WERI-Rb-1 (cell line): ENCODE results near the gene PLET1.
A peak's percentile ranks its signal among the peaks of the same experiment; 100 is the strongest.

Experiments used
- DNase-seq: peaks from one replicate; pipeline ENCODE4 v3.0.0-alpha.2; 2020
- H3K27ac ChIP-seq: fragments of 250-450 bp; sonication (Bioruptor Pico); 2 replicates; pipeline ENCODE4 v1.5.1; 2020; ENCODE audit warnings: mild to moderate bottlenecking, moderate library complexity
- H3K27me3 ChIP-seq: fragments of 250-450 bp; sonication (Bioruptor Pico); 2 replicates; pipeline ENCODE4 v1.5.1; 2021; ENCODE audit warnings: mild to moderate bottlenecking, low read depth, moderate library complexity; ENCODE audit not compliant: insufficient read depth, severe bottlenecking
- H3K36me3 ChIP-seq: fragments of 250-450 bp; sonication (Bioruptor Pico); 2 replicates; pipeline ENCODE4 v1.5.1; 2020; ENCODE audit warnings: mild to moderate bottlenecking, moderate library complexity
- H3K4me3 ChIP-seq: 2 replicates; pipeline ENCODE4 v1.5.1; 2011; ENCODE audit warnings: low read depth, mild to moderate bottlenecking, control low read depth, low read length
- H3K9me3 ChIP-seq: fragments of 250-450 bp; sonication (Bioruptor Pico); 2 replicates; pipeline ENCODE4 v1.5.1; 2021; ENCODE audit warnings: mild to moderate bottlenecking, moderate library complexity; ENCODE audit not compliant: severe bottlenecking
- TF ChIP-seq, protein P1 (sequence below): IDR thresholded peaks from 2 replicates; pipeline ENCODE4 v1.5.1; 2011; ENCODE audit warnings: low read depth, mild to moderate bottlenecking, control low read depth, inconsistent platforms, low read length

Gene PLET1

DNA sequence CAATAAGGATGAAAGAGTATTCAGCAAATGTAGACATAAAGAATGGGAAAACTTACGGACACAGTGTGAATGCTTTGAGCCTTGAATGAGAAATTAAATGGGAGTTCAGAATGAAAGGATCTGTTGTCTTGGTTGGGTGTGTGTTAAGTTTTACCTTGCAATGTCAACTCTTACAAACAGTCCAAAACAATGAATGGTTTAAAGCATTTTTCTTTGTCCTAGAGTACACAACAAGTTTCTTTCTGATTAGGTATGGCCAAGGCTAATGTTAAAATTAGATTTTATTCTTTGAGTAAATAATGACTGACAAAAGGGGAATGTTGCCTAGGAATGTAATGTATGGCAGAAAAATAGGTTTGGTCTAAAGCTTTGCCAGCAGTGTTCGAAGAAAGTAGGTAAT, 32.0 kb downstream of the PLET1 start:
- H3K9me3 ChIP-seq: no peaks in the 10 kb centered on the region
- no peak overlapping the region for H3K4me3 ChIP-seq
- peaks cover 24% of the 10 kb centered on the region for H3K36me3 ChIP-seq
- H3K27me3 ChIP-seq: no peaks in the 10 kb centered on the region
- TF ChIP-seq, protein P1, sequence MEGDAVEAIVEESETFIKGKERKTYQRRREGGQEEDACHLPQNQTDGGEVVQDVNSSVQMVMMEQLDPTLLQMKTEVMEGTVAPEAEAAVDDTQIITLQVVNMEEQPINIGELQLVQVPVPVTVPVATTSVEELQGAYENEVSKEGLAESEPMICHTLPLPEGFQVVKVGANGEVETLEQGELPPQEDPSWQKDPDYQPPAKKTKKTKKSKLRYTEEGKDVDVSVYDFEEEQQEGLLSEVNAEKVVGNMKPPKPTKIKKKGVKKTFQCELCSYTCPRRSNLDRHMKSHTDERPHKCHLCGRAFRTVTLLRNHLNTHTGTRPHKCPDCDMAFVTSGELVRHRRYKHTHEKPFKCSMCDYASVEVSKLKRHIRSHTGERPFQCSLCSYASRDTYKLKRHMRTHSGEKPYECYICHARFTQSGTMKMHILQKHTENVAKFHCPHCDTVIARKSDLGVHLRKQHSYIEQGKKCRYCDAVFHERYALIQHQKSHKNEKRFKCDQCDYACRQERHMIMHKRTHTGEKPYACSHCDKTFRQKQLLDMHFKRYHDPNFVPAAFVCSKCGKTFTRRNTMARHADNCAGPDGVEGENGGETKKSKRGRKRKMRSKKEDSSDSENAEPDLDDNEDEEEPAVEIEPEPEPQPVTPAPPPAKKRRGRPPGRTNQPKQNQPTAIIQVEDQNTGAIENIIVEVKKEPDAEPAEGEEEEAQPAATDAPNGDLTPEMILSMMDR: no peak
- DNase-seq: no peak
- no peak overlapping the region for H3K27ac ChIP-seq

DNA sequence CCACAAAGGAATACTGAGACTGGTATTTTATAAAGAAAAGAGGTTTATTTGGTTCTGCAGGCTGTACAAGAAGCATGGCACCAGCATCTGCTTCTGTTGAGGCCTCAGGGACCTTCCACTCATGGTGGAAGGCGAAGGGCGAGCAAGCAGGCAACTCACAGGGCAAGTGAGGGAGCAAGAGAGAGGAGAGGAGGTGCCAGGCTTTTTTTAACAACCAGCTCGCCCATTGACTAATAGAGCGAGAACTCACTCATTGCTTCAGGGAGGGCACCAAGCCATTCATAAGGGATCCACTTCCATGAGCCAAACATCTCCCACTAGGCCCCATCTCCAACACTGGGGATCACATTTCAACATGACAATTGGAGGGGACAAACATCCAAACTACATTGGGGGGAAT, 33.2 kb downstream of the PLET1 start:
- DNase-seq: no peak
- Histone ChIP-seq H3K27me3 (no peaks in the 10 kb centered on the region), H3K36me3 (peaks cover 24% of the 10 kb centered on the region), H3K27ac (no peak overlapping the region), H3K9me3 (no peaks in the 10 kb centered on the region), H3K4me3 (no peak overlapping the region; the same call in 1 of the 2 replicates)
- TF ChIP-seq, protein P1: no peak

DNA sequence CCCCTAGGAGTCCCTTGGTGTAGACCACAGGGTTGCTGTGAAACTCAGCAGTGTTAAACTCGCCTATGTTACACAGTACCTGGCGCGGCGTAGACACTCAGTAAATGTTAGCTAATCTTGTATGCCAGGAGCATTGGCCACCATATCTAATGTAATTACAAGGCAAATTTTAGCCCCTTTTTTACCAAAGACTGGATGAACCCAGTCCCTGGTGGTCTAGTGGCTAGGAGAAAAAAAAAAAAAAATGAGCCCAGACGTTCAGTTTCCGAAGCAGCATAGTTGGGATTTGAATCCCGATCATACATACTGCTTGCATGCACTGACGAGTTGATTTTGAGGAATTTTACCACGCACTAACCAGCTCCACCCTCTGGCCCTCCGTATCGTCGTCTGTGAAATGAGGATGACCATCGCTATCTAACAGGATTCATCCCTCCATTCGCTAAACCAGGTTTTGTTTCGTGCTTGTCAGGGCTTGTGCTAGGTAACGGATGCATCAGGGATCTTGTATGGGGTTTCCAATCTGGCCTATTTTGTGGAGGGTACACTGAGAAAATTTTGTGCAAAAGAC, 33.7 kb downstream of the PLET1 start:
- DNase-seq: no peak
- peak overlapping the region; percentile 91 for H3K27ac ChIP-seq
- H3K27me3 ChIP-seq: no peaks in the 10 kb centered on the region
- TF ChIP-seq, protein P1: no peak
- peak overlapping the region; percentile 93 for H3K4me3 ChIP-seq
- H3K36me3 ChIP-seq: peaks cover 24% of the 10 kb centered on the region
- no peaks in the 10 kb centered on the region for H3K9me3 ChIP-seq

DNA sequence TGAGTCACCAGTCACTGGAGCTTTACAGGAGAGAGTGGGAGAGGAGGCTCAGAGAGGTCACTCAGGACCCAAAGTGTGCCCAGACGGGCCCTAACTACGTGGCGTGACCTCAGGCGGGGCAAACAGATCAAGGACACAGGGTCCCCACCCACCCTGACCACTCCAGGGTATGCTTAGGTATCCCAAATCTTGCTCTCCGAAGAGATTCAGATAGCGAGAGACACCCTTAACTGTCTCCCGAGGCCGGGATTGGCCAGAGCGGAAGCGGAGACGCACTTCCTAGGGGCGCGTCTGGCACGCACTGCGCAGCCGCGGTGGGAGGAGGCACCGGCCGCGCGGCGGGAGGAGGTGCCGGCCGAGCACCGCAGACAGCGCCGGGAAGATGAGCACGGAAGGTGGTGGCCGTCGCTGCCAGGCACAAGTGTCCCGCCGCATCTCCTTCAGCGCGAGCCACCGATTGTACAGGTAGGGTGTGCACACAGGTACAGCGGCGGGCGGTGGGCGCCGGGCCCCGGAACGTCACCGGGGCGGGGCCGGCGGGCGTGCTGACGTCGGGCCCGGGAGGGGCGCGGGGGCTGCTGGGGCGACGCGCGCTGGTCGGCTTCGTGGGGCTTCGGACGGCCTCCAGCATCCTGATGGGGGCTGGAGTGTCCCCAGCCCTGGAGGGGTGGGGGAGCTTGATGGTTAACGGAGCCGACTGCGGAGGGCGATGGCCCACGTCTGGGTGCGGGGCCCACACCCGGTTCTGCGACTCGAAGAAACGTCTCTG, 34.4 kb downstream of the PLET1 start, which contains the start of gene PTS:
PTS (plus strand) TSS at position 367 of the 769 bp plus-strand sequence; CDS start at position 383, 16 bp downstream.
- peak; percentile 82 for DNase-seq
- peaks cover 22% of the 10 kb centered on the region for H3K36me3 ChIP-seq
- no peaks in the 10 kb centered on the region for H3K9me3 ChIP-seq
- H3K27ac ChIP-seq: peak within 1 kb of the TSS; percentile 91
- peak within 1 kb of the TSS; percentile 93 for H3K4me3 ChIP-seq
- TF ChIP-seq, protein P1: no peak
- H3K27me3 ChIP-seq: no peaks in the 10 kb centered on the region

DNA sequence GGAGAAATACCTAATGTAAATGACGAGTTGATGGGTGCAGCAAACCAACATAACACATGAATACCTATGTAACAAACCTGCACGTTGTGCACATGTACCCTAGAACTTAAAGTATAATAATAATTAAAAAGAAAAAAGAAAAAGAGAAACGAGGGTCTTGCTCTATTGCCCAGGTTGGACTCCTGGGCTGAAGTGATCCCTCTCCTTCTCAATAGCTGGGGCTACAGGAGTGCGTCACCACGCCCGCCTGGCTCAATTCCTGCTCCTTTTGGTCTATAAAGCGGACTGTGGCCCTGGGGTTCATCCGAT, 35.0 kb downstream of the PLET1 start:
- Histone ChIP-seq H3K9me3 (no peaks in the 10 kb centered on the region), H3K27me3 (no peaks in the 10 kb centered on the region), H3K4me3 (peak overlapping the region; percentile 93), H3K27ac (peak overlapping the region; percentile 91), H3K36me3 (peaks cover 18% of the 10 kb centered on the region)
- TF ChIP-seq, protein P1: no peak
- DNase-seq: no peak
